ENCODE data around the gene IMP4.

The IMP4 gene

GRCh38 chr2:130336877-130337734, 5.6 kb upstream of the IMP4 start:
- DNase-seq = no peak

GRCh38 chr2:130337735-130338325, 4.9 kb upstream of the IMP4 start:
- no peak for DNase-seq

GRCh38 chr2:130338793-130339345, 3.8 kb upstream of the IMP4 start:
- no peak for DNase-seq

GRCh38 chr2:130339885-130340745, 2.6 kb upstream of the IMP4 start:
- no peak for DNase-seq

- peak in 1 of 2 experiments; percentile 21 for DNase-seq
These were observed 1.1 kb upstream of the IMP4 start for GRCh38 chr2:130341562-130342019.

- DNase-seq = peak; percentile 94 to 95
These were observed 621 bp upstream of the IMP4 start for GRCh38 chr2:130342020-130342532.

GRCh38 chr2:130344578-130344977, 1.9 kb downstream of the IMP4 start:
- no peak for DNase-seq

- DNase-seq = no peak
These were observed 2.4 kb downstream of the IMP4 start for GRCh38 chr2:130345091-130345490.

- no peak for DNase-seq
These were observed 2.9 kb downstream of the IMP4 start for GRCh38 chr2:130345611-130346010.

- DNase-seq = no peak
These were observed 3.5 kb downstream of the IMP4 start for GRCh38 chr2:130346041-130346740.

GRCh38 chr2:130346741-130347066, 4.0 kb downstream of the IMP4 start:
- no peak for DNase-seq

GRCh38 chr2:130347220-130347925, 4.7 kb downstream of the IMP4 start:
- no peak for DNase-seq

GRCh38 chr2:130349174-130349573, 6.5 kb downstream of the IMP4 start:
- no peak for DNase-seq

GRCh38 chr2:130351711-130352110, 9.0 kb downstream of the IMP4 start:
- peak in 1 of 2 experiments; percentile 11 for DNase-seq

GRCh38 chr2:130352237-130352636, 9.5 kb downstream of the IMP4 start:
- peak; percentile 20 to 38 for DNase-seq

GRCh38 chr2:130353291-130354138, 10.8 kb downstream of the IMP4 start:
- DNase-seq = no peak

GRCh38 chr2:130354139-130354428, 11.4 kb downstream of the IMP4 start:
- no peak for DNase-seq

GRCh38 chr2:130355172-130355577, 12.5 kb downstream of the IMP4 start:
- no peak for DNase-seq

- peak; percentile 41 to 55 for DNase-seq
These were observed 13.1 kb downstream of the IMP4 start, which contains the start of gene PTPN18 for GRCh38 chr2:130355578-130356431. PTPN18 (plus strand) TSS chr2:130356056; CDS start chr2:130356108, 52 bp downstream.

GRCh38 chr2:130357864-130358263, 15.2 kb downstream of the IMP4 start:
- DNase-seq = no peak

All from Kasumi-1 (cell line).